ENCODE results near the gene HDAC9.

- TF ChIP-seq CTCF (IDR thresholded peaks at IDR 0.05) = no peak
- TF ChIP-seq EP300 (IDR thresholded peaks at IDR 0.05) = no peak
- no peak for TF ChIP-seq POLR2AphosphoS5 (IDR thresholded peaks at IDR 0.05)
- TF ChIP-seq POLR2A (IDR thresholded peaks at IDR 0.05; ENCODE audit: low read depth) = no peak
Measured at GRCh38 chr7:18566829-18567228, 71.3 kb downstream of the HDAC9 start.
